Measurements from ENCODE around the gene ROBO2. TPM values are rescaled to one million over a fixed set of nuclear protein-coding genes. Genes with fewer than 3 reads are reported as not detected.

The ROBO2 gene
- polyA plus RNA-seq, 1 donor from 2014 or later, result 55.5 TPM

DNA sequence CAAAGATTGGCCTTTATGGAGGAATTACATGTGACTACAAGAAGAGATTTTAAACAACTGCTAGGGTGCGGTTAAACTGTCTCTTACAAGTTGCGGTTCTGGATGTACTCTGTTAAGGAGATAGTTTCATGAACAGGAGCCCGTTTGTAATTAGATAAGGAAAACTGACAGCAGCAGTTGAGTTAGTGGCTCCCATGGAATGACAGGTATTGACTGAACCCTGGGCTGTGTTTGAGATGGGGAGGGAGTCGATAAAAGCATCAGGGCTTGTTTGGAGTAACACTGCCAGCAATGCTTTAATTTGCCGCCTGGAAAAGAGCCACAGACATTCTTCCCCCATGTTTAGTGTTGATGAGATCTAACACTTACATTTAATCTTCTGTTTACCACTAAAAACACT is 139.9 kb downstream of the ROBO2 start:
- H3K79me2 ChIP-seq (replicated peaks; ENCODE audit: insufficient read depth, low read length), result no peaks in the 10 kb centered on the region
- H3F3A ChIP-seq (ENCODE audit: insufficient read depth, low read length, poor library complexity, severe bottlenecking), result no peaks in the 10 kb centered on the region
- no peak overlapping the region for H3K4me3 ChIP-seq (ENCODE audit: low read length)
- no peaks in the 10 kb centered on the region for H4K20me1 ChIP-seq (ENCODE audit: insufficient read depth)
- H3K27me3 ChIP-seq (ENCODE audit: insufficient read depth, low read depth, low read length), result no peaks in the 10 kb centered on the region
- no peak overlapping the region for H3K27ac ChIP-seq (ENCODE audit: low read length)
- no peak overlapping the region for H3K9ac ChIP-seq (ENCODE audit: low read length)
- TF ChIP-seq REST (IDR thresholded peaks at IDR 0.05; ENCODE audit: borderline replicate concordance) (no peak), EZH2 (IDR thresholded peaks at IDR 0.05; ENCODE audit: borderline replicate concordance, insufficient read depth, low read length, poor library complexity, severe bottlenecking) (no peak), SMC3 (conservative IDR thresholded peaks at IDR 0.05; ENCODE audit: poor library complexity) (no peak), EP300 (conservative IDR thresholded peaks at IDR 0.05; ENCODE audit: poor library complexity, severe bottlenecking) (no peak), MXI1 (conservative IDR thresholded peaks at IDR 0.05; ENCODE audit: poor library complexity, severe bottlenecking) (no peak), TAF1 (IDR thresholded peaks at IDR 0.05; ENCODE audit: low read depth) (no peak), POLR2AphosphoS5 (IDR thresholded peaks at IDR 0.05) (no peak), RAD21 (conservative IDR thresholded peaks at IDR 0.05) (no peak)
- TF ChIP-seq, protein P1, sequence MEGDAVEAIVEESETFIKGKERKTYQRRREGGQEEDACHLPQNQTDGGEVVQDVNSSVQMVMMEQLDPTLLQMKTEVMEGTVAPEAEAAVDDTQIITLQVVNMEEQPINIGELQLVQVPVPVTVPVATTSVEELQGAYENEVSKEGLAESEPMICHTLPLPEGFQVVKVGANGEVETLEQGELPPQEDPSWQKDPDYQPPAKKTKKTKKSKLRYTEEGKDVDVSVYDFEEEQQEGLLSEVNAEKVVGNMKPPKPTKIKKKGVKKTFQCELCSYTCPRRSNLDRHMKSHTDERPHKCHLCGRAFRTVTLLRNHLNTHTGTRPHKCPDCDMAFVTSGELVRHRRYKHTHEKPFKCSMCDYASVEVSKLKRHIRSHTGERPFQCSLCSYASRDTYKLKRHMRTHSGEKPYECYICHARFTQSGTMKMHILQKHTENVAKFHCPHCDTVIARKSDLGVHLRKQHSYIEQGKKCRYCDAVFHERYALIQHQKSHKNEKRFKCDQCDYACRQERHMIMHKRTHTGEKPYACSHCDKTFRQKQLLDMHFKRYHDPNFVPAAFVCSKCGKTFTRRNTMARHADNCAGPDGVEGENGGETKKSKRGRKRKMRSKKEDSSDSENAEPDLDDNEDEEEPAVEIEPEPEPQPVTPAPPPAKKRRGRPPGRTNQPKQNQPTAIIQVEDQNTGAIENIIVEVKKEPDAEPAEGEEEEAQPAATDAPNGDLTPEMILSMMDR (IDR thresholded peaks at IDR 0.05; ENCODE audit: poor library complexity, severe bottlenecking), result no peak
- no peak overlapping the region for H3K4me2 ChIP-seq (ENCODE audit: low read length)
- no peak overlapping the region for H2AFZ ChIP-seq (ENCODE audit: low read depth, low read length)
- H3K36me3 ChIP-seq (ENCODE audit: insufficient read depth, low read length), result no peaks in the 10 kb centered on the region
- H3K9me3 ChIP-seq (ENCODE audit: low read length), result no peaks in the 10 kb centered on the region
- H3K9me2 ChIP-seq (ENCODE audit: insufficient read depth, low read length), result no peaks in the 10 kb centered on the region

DNA sequence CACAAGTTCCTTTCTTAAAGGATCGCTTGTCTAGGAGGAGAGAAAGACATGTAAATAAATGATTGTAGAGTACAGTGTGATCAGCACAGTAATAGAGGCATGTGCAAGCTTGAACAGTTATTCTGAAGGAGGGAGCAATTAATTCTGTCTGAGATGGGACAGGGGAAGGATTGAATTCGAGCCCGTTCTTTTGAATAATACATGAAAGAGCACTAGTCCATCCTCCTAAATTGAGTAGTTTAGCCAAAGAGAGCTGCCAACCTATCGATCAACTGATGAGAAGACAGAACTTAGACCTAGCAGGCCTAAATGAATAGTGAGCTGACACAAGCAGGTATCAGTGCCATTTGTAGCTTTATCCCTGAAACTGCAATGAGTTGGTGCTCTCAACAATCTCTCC is 142.4 kb downstream of the ROBO2 start:
- H4K20me1 ChIP-seq (ENCODE audit: insufficient read depth), result no peaks in the 10 kb centered on the region
- no peak overlapping the region for H3K9ac ChIP-seq (ENCODE audit: low read length)
- H3K4me3 ChIP-seq (ENCODE audit: low read length), result no peak overlapping the region
- no peak overlapping the region for H2AFZ ChIP-seq (ENCODE audit: low read depth, low read length)
- TF ChIP-seq SMC3 (conservative IDR thresholded peaks at IDR 0.05; ENCODE audit: poor library complexity), result no peak
- TF ChIP-seq MXI1 (conservative IDR thresholded peaks at IDR 0.05; ENCODE audit: poor library complexity, severe bottlenecking), result no peak
- TF ChIP-seq TAF1 (IDR thresholded peaks at IDR 0.05; ENCODE audit: low read depth), result no peak
- no peak for TF ChIP-seq RAD21 (conservative IDR thresholded peaks at IDR 0.05)
- no peak for TF ChIP-seq EZH2 (IDR thresholded peaks at IDR 0.05; ENCODE audit: borderline replicate concordance, insufficient read depth, low read length, poor library complexity, severe bottlenecking)
- no peak for TF ChIP-seq EP300 (conservative IDR thresholded peaks at IDR 0.05; ENCODE audit: poor library complexity, severe bottlenecking)
- TF ChIP-seq, protein P1 (IDR thresholded peaks at IDR 0.05; ENCODE audit: poor library complexity, severe bottlenecking), result no peak
- no peak for TF ChIP-seq POLR2AphosphoS5 (IDR thresholded peaks at IDR 0.05)
- TF ChIP-seq REST (IDR thresholded peaks at IDR 0.05; ENCODE audit: borderline replicate concordance), result no peak
- H3K27me3 ChIP-seq (ENCODE audit: insufficient read depth, low read depth, low read length), result no peaks in the 10 kb centered on the region
- H3K79me2 ChIP-seq (replicated peaks; ENCODE audit: insufficient read depth, low read length), result no peaks in the 10 kb centered on the region
- no peaks in the 10 kb centered on the region for H3K9me3 ChIP-seq (ENCODE audit: low read length)
- no peak overlapping the region for H3K4me2 ChIP-seq (ENCODE audit: low read length)
- H3K36me3 ChIP-seq (ENCODE audit: insufficient read depth, low read length), result no peaks in the 10 kb centered on the region
- H3F3A ChIP-seq (ENCODE audit: insufficient read depth, low read length, poor library complexity, severe bottlenecking), result no peaks in the 10 kb centered on the region
- no peaks in the 10 kb centered on the region for H3K9me2 ChIP-seq (ENCODE audit: insufficient read depth, low read length)
- H3K27ac ChIP-seq (ENCODE audit: low read length), result no peak overlapping the region
